ENCODE results near the gene TMEM266.

TMEM266 gene

GRCh38 chr15:76177491-76178040 lies 117.8 kb downstream of the TMEM266 start:
- Histone ChIP-seq H3K36me3 (ENCODE audit: insufficient read depth, low read depth, low read length) (no peaks in the 10 kb centered on the region), H3K27ac (ENCODE audit: low read length) (no peak overlapping the region), H3K4me3 (ENCODE audit: low read length) (no peak overlapping the region), H3K9me3 (ENCODE audit: insufficient read depth, low read depth, low read length) (no peaks in the 10 kb centered on the region), H3K9ac (ENCODE audit: low read depth, low read length) (no peak overlapping the region), H3K4me1 (ENCODE audit: insufficient read depth, low read length) (no peaks in the 10 kb centered on the region), H3K27me3 (ENCODE audit: insufficient read depth, low read length) (no peaks in the 10 kb centered on the region)

- no peak overlapping the region for H3K27ac ChIP-seq (ENCODE audit: low read length)
- no peaks in the 10 kb centered on the region for H3K36me3 ChIP-seq (ENCODE audit: insufficient read depth, low read depth, low read length)
- no peak overlapping the region for H3K9ac ChIP-seq (ENCODE audit: low read depth, low read length)
- no peaks in the 10 kb centered on the region for H3K27me3 ChIP-seq (ENCODE audit: insufficient read depth, low read length)
- no peak overlapping the region for H3K4me3 ChIP-seq (ENCODE audit: low read length)
- H3K9me3 ChIP-seq (ENCODE audit: insufficient read depth, low read depth, low read length), result no peaks in the 10 kb centered on the region
- no peaks in the 10 kb centered on the region for H3K4me1 ChIP-seq (ENCODE audit: insufficient read depth, low read length)
Measured at GRCh38 chr15:76178296-76179000, 118.7 kb downstream of the TMEM266 start.

- Histone ChIP-seq H3K36me3 (ENCODE audit: insufficient read depth, low read depth, low read length) (no peaks in the 10 kb centered on the region), H3K27ac (ENCODE audit: low read length) (no peak overlapping the region), H3K9me3 (ENCODE audit: insufficient read depth, low read depth, low read length) (no peaks in the 10 kb centered on the region), H3K4me1 (ENCODE audit: insufficient read depth, low read length) (no peaks in the 10 kb centered on the region), H3K27me3 (ENCODE audit: insufficient read depth, low read length) (no peaks in the 10 kb centered on the region), H3K4me3 (ENCODE audit: low read length) (no peak overlapping the region), H3K9ac (ENCODE audit: low read depth, low read length) (no peak overlapping the region)
Measured at GRCh38 chr15:76179023-76179422, 119.2 kb downstream of the TMEM266 start.

GRCh38 chr15:76180321-76180720 lies 120.5 kb downstream of the TMEM266 start:
- Histone ChIP-seq H3K4me1 (ENCODE audit: insufficient read depth, low read length) (no peaks in the 10 kb centered on the region), H3K27ac (ENCODE audit: low read length) (no peak overlapping the region), H3K36me3 (ENCODE audit: insufficient read depth, low read depth, low read length) (no peaks in the 10 kb centered on the region), H3K9ac (ENCODE audit: low read depth, low read length) (no peak overlapping the region), H3K4me3 (ENCODE audit: low read length) (no peak overlapping the region), H3K27me3 (ENCODE audit: insufficient read depth, low read length) (no peaks in the 10 kb centered on the region), H3K9me3 (ENCODE audit: insufficient read depth, low read depth, low read length) (no peaks in the 10 kb centered on the region)

GRCh38 chr15:76181705-76182107 lies 121.9 kb downstream of the TMEM266 start:
- H3K4me3 ChIP-seq (ENCODE audit: low read length), result no peak overlapping the region
- no peaks in the 10 kb centered on the region for H3K36me3 ChIP-seq (ENCODE audit: insufficient read depth, low read depth, low read length)
- no peaks in the 10 kb centered on the region for H3K27me3 ChIP-seq (ENCODE audit: insufficient read depth, low read length)
- no peak overlapping the region for H3K27ac ChIP-seq (ENCODE audit: low read length)
- no peak overlapping the region for H3K9ac ChIP-seq (ENCODE audit: low read depth, low read length)
- H3K4me1 ChIP-seq (ENCODE audit: insufficient read depth, low read length), result no peaks in the 10 kb centered on the region
- H3K9me3 ChIP-seq (ENCODE audit: insufficient read depth, low read depth, low read length), result no peaks in the 10 kb centered on the region

GRCh38 chr15:76183930-76184649 lies 124.3 kb downstream of the TMEM266 start:
- no peaks in the 10 kb centered on the region for H3K9me3 ChIP-seq (ENCODE audit: insufficient read depth, low read depth, low read length)
- no peak overlapping the region for H3K27ac ChIP-seq (ENCODE audit: low read length)
- no peaks in the 10 kb centered on the region for H3K36me3 ChIP-seq (ENCODE audit: insufficient read depth, low read depth, low read length)
- no peaks in the 10 kb centered on the region for H3K4me1 ChIP-seq (ENCODE audit: insufficient read depth, low read length)
- H3K4me3 ChIP-seq (ENCODE audit: low read length), result no peak overlapping the region
- H3K27me3 ChIP-seq (ENCODE audit: insufficient read depth, low read length), result peaks cover 3% of the 10 kb centered on the region; the same call in 1 of the 2 replicates
- no peak overlapping the region for H3K9ac ChIP-seq (ENCODE audit: low read depth, low read length)

- no peaks in the 10 kb centered on the region for H3K36me3 ChIP-seq (ENCODE audit: insufficient read depth, low read depth, low read length)
- H3K27ac ChIP-seq (ENCODE audit: low read length), result no peak overlapping the region
- H3K4me3 ChIP-seq (ENCODE audit: low read length), result no peak overlapping the region
- H3K27me3 ChIP-seq (ENCODE audit: insufficient read depth, low read length), result peaks cover 8% of the 10 kb centered on the region
- H3K9ac ChIP-seq (ENCODE audit: low read depth, low read length), result no peak overlapping the region
- no peaks in the 10 kb centered on the region for H3K4me1 ChIP-seq (ENCODE audit: insufficient read depth, low read length)
- no peaks in the 10 kb centered on the region for H3K9me3 ChIP-seq (ENCODE audit: insufficient read depth, low read depth, low read length)
Measured at GRCh38 chr15:76184650-76185035, 124.9 kb downstream of the TMEM266 start.

- no peaks in the 10 kb centered on the region for H3K4me1 ChIP-seq (ENCODE audit: insufficient read depth, low read length)
- no peak overlapping the region for H3K4me3 ChIP-seq (ENCODE audit: low read length)
- peaks cover 18% of the 10 kb centered on the region for H3K27me3 ChIP-seq (ENCODE audit: insufficient read depth, low read length)
- H3K9ac ChIP-seq (ENCODE audit: low read depth, low read length), result no peak overlapping the region
- no peak overlapping the region for H3K27ac ChIP-seq (ENCODE audit: low read length)
- H3K9me3 ChIP-seq (ENCODE audit: insufficient read depth, low read depth, low read length), result no peaks in the 10 kb centered on the region
- no peaks in the 10 kb centered on the region for H3K36me3 ChIP-seq (ENCODE audit: insufficient read depth, low read depth, low read length)
Measured at GRCh38 chr15:76185716-76186115, 125.9 kb downstream of the TMEM266 start.

GRCh38 chr15:76187163-76187562 lies 127.4 kb downstream of the TMEM266 start:
- Histone ChIP-seq H3K36me3 (ENCODE audit: insufficient read depth, low read depth, low read length) (no peaks in the 10 kb centered on the region), H3K9ac (ENCODE audit: low read depth, low read length) (no peak overlapping the region), H3K4me1 (ENCODE audit: insufficient read depth, low read length) (no peaks in the 10 kb centered on the region), H3K27ac (ENCODE audit: low read length) (no peak overlapping the region), H3K4me3 (ENCODE audit: low read length) (no peak overlapping the region), H3K27me3 (ENCODE audit: insufficient read depth, low read length) (peaks cover 18% of the 10 kb centered on the region), H3K9me3 (ENCODE audit: insufficient read depth, low read depth, low read length) (no peaks in the 10 kb centered on the region)

GRCh38 chr15:76189106-76189505 lies 129.3 kb downstream of the TMEM266 start:
- Histone ChIP-seq H3K9ac (ENCODE audit: low read depth, low read length) (no peak overlapping the region), H3K4me3 (ENCODE audit: low read length) (no peak overlapping the region), H3K9me3 (ENCODE audit: insufficient read depth, low read depth, low read length) (no peaks in the 10 kb centered on the region), H3K4me1 (ENCODE audit: insufficient read depth, low read length) (no peaks in the 10 kb centered on the region), H3K27me3 (ENCODE audit: insufficient read depth, low read length) (peaks cover 18% of the 10 kb centered on the region), H3K36me3 (ENCODE audit: insufficient read depth, low read depth, low read length) (no peaks in the 10 kb centered on the region), H3K27ac (ENCODE audit: low read length) (no peak overlapping the region)

GRCh38 chr15:76190070-76190564 lies 130.3 kb downstream of the TMEM266 start:
- H3K9me3 ChIP-seq (ENCODE audit: insufficient read depth, low read depth, low read length), result no peaks in the 10 kb centered on the region
- no peak overlapping the region for H3K27ac ChIP-seq (ENCODE audit: low read length)
- H3K36me3 ChIP-seq (ENCODE audit: insufficient read depth, low read depth, low read length), result no peaks in the 10 kb centered on the region
- no peak overlapping the region for H3K9ac ChIP-seq (ENCODE audit: low read depth, low read length)
- H3K4me3 ChIP-seq (ENCODE audit: low read length), result no peak overlapping the region; the same call in 1 of the 2 replicates
- H3K27me3 ChIP-seq (ENCODE audit: insufficient read depth, low read length), result peaks cover 18% of the 10 kb centered on the region
- H3K4me1 ChIP-seq (ENCODE audit: insufficient read depth, low read length), result no peaks in the 10 kb centered on the region

Measured in iPS-20b (cell line).